Uterus (tissue), 4 donors: Measurements from ENCODE around the gene PLPP4. TPM values are rescaled to one million over a fixed set of nuclear protein-coding genes. Genes with fewer than 3 reads are reported as not detected.

Experiments
- DNase-seq, 2 donors: peaks; one replicate each; pipeline ENCODE4 v3.0.0-alpha.2; 2019 to 2020
- H3K27ac ChIP-seq, 2 donors: fragments of 200-600 bp; sonication (generic); 1 replicate in 1 of 2; 2 replicates in 1 of 2; pipeline ENCODE4 v1.5.1; 2016 to 2018
- H3K27me3 ChIP-seq, 2 donors: fragments of 200-600 bp; sonication (generic); one replicate each; pipeline ENCODE4 v1.5.1; 2018 to 2019; ENCODE audit warnings: control low read depth in 1 of 2
- H3K36me3 ChIP-seq, 2 donors: fragments of 200-600 bp; sonication (generic); one replicate each; pipeline ENCODE4 v1.5.1; 2019; ENCODE audit warnings: control low read depth in 1 of 2
- H3K4me1 ChIP-seq, 2 donors: fragments of 200-600 bp; sonication (generic); one replicate each; pipeline ENCODE4 v1.5.1; 2018 to 2019; ENCODE audit warnings: control low read depth in 1 of 2
- H3K4me3 ChIP-seq, 2 donors: fragments of 200-600 bp; sonication (generic); 1 replicate in 1 of 2; 2 replicates in 1 of 2; pipeline ENCODE4 v1.5.1; 2018 to 2019; ENCODE audit warnings: mild to moderate bottlenecking in 1 of 2
- H3K9me3 ChIP-seq, 2 donors: fragments of 200-600 bp; sonication (generic); one replicate each; pipeline ENCODE4 v1.5.1; 2019; ENCODE audit warnings: control low read depth in 1 of 2
- CTCF ChIP-seq, 4 experiments: fragments of 200-600 bp in 2 of 4; fragments of 450-650 bp in 2 of 4; sonication (generic) in 2 of 4; IDR thresholded peaks; one replicate each; pipeline ENCODE4 v1.5.1; 2016 to 2019; ENCODE audit warnings: antibody characterized with exemption in 4 of 4, mild to moderate bottlenecking in 2 of 4, moderate library complexity in 1 of 4
- POLR2A ChIP-seq, 2 donors: fragments of 450-650 bp; IDR thresholded peaks; one replicate each; pipeline ENCODE4 v1.6.1; 2016; ENCODE audit warnings: antibody characterized with exemption in 2 of 2, mild to moderate bottlenecking in 1 of 2, moderate library complexity in 1 of 2
- intact Hi-C: fragments of 100-400 bp; cut with DNase I; formaldehyde crosslinking; loops from one replicate; pipeline ENCODE4 v1.15.1; 2023; ENCODE audit warnings: low total_unique reads
- total RNA-seq, 4 donors: library from RNA; depleted of rRNA in 3 of 4; stranded (reverse); fragments of >200 nt in 3 of 4; gene quantifications; one replicate each; pipeline versions ENCODE4 v1.1.0 to v1.2.4, GENCODE V29; 2014 to 2023
- donor health status: DM: yes; HTN: yes; CAD: no.

The PLPP4 gene
- total RNA-seq, 4 donors from 2014 or later = 0.55 TPM; not detected in 3

DNA sequence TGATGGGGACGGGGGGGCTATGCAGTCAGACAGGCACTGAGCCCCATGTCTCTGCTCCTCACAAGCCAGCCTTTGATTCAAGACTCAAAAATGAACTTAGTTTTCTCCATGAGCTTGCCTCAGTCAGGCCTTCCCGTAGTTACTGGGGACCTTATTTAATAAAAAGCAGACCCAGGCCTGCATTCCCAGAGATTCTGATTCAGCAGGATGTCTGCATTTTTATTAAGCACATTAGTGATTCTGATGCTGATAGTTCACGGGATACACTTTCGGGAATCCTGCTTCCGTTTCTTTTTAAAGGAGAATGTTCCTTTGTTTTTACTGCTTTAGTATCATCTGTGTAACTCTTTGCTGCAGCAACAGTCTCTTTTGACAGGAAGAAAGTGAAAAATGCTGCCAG lies 28.3 kb upstream of the PLPP4 start:
- H3K36me3 ChIP-seq = no peaks in the 10 kb centered on the region
- no peaks in the 10 kb centered on the region for H3K4me1 ChIP-seq
- no peak overlapping the region for H3K4me3 ChIP-seq
- no peaks in the 10 kb centered on the region for H3K9me3 ChIP-seq
- no peak overlapping the region for H3K27ac ChIP-seq
- intact Hi-C loops = no loop called here
- DNase-seq = no peak
- TF ChIP-seq POLR2A (IDR thresholded peaks at IDR 0.05) = no peak
- H3K27me3 ChIP-seq = no peaks in the 10 kb centered on the region

DNA sequence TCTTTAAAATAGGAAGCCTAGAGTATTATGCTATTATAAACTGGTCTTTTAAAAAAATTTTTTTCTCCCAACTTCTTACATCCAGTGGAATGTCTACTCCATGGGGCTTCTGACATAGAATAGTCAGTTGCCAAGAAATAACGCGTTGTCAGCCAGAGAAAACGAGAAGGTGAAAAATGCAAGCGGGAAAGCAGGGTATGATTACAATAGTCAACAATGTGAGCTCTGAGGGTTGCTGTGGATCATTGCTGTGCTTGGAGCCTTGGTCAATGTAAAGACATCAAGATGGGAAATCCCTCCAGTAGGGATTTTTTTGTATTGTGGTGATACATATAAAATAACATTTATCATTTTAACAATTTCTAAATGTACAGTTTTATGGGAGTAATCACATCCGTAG lies 27.6 kb upstream of the PLPP4 start:
- H3K27me3 ChIP-seq = no peaks in the 10 kb centered on the region
- TF ChIP-seq CTCF (IDR thresholded peaks at IDR 0.05) = no peak
- TF ChIP-seq POLR2A (IDR thresholded peaks at IDR 0.05) = no peak
- DNase-seq = no peak
- H3K4me1 ChIP-seq = no peaks in the 10 kb centered on the region
- H3K36me3 ChIP-seq = no peaks in the 10 kb centered on the region
- no peak overlapping the region for H3K4me3 ChIP-seq
- no peaks in the 10 kb centered on the region for H3K9me3 ChIP-seq
- intact Hi-C loops = no loop called here
- H3K27ac ChIP-seq = no peak overlapping the region

- H3K27me3 ChIP-seq = no peaks in the 10 kb centered on the region
- intact Hi-C loops = no loop called here
Observed at GRCh38 chr10:120431251-120431651, 25.8 kb upstream of the PLPP4 start.

DNA sequence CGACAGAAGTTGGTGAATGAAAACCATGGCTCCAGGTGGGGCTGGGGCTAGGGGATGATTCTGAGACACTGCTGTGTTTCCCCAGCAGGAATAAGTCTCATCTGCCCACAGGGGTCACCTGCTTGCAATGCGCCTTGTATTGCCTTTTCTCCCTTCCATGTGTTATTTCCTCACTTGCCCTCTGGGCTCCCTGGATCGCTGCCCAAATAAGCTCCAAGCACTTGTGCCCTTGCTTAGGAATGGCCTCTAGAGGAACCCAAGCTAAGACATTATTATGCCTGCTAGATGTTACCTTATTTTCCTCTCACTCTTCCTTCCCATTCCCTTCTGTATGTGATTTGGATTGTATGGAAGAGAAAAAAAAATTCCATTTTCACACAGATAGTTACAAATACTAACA lies 24.8 kb upstream of the PLPP4 start:
- H3K27me3 ChIP-seq = no peaks in the 10 kb centered on the region
- no peaks in the 10 kb centered on the region for H3K4me1 ChIP-seq
- H3K27ac ChIP-seq = no peak overlapping the region
- intact Hi-C loops = no loop called here
- H3K4me3 ChIP-seq = no peak overlapping the region
- no peaks in the 10 kb centered on the region for H3K36me3 ChIP-seq
- TF ChIP-seq CTCF (IDR thresholded peaks at IDR 0.05) (no peak), POLR2A (IDR thresholded peaks at IDR 0.05) (no peak)
- no peaks in the 10 kb centered on the region for H3K9me3 ChIP-seq
- DNase-seq = no peak

More at GRCh38 chr10:120431251-120431651, 25.8 kb upstream of the PLPP4 start:
- H3K36me3 ChIP-seq = no peaks in the 10 kb centered on the region
- H3K27ac ChIP-seq = no peak overlapping the region
- no peaks in the 10 kb centered on the region for H3K4me1 ChIP-seq
- no peak for TF ChIP-seq CTCF (IDR thresholded peaks at IDR 0.05)
- no peak for TF ChIP-seq POLR2A (IDR thresholded peaks at IDR 0.05)
- H3K4me3 ChIP-seq = no peak overlapping the region
- DNase-seq = no peak
- no peaks in the 10 kb centered on the region for H3K9me3 ChIP-seq

- no peak for DNase-seq
- H3K27ac ChIP-seq = no peak overlapping the region
- H3K4me3 ChIP-seq = no peak overlapping the region
- no peaks in the 10 kb centered on the region for H3K36me3 ChIP-seq
- no peaks in the 10 kb centered on the region for H3K4me1 ChIP-seq
- no peak for TF ChIP-seq POLR2A (IDR thresholded peaks at IDR 0.05)
- TF ChIP-seq CTCF (IDR thresholded peaks at IDR 0.05) = no peak
- no peaks in the 10 kb centered on the region for H3K9me3 ChIP-seq
- intact Hi-C loops = no loop called here
- no peaks in the 10 kb centered on the region for H3K27me3 ChIP-seq
Observed at GRCh38 chr10:120433141-120433540, 23.9 kb upstream of the PLPP4 start.

DNA sequence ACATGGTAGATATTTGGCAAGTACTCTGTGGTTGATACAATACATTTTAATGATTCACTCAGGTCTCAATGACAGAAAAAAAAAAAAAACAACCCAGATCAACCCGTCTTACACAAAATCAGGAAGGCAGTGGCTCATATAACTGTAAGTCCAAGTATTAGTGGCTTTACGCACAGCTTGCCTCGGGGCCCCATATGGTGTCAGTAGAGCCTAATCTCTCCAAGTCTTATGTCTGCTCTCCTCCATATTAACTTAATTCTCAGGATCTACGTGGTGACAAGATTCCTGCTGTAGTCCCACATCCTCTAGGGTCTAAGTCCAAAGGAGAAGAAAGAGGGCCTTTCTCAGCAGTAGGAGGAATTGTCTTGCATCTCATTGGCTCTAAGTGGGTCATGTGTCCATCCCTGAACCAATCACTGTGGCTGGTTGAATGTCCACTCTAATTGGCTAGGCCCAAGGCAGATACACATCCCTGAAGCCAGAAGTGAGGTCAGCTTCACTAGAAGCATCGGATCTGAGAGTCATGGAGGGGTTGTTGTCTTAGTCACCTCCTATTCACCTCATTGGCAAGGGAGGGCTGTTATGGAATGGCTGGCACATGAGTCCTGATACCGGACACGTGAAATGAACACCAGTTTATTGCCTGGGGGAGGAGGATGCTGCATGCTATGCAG lies 20.5 kb upstream of the PLPP4 start:
- no peaks in the 10 kb centered on the region for H3K9me3 ChIP-seq
- no peak overlapping the region for H3K27ac ChIP-seq
- no peaks in the 10 kb centered on the region for H3K27me3 ChIP-seq
- no peaks in the 10 kb centered on the region for H3K36me3 ChIP-seq
- no peak for DNase-seq
- no peaks in the 10 kb centered on the region for H3K4me1 ChIP-seq
- H3K4me3 ChIP-seq = no peak overlapping the region
- no peak for TF ChIP-seq CTCF (IDR thresholded peaks at IDR 0.05)
- TF ChIP-seq POLR2A (IDR thresholded peaks at IDR 0.05) = no peak
- intact Hi-C loops = no loop called here
